HEK293T (cell line): Measurements from ENCODE around the gene PITPNM2.

ENCODE experiments used
- CTCF ChIA-PET: fragments of 350-600 bp; formaldehyde crosslinking; extraction: SDS; loops from one replicate; lab custom pipeline; 2021; ENCODE audit warnings: antibody characterized with exemption, inconsistent platforms; lab: Yijun Ruan, JAX
- POLR2A ChIA-PET: fragments of 350-600 bp; formaldehyde crosslinking; extraction: SDS; loops from one replicate; lab custom pipeline; 2020; ENCODE audit warnings: antibody characterized with exemption, inconsistent platforms; lab: Yijun Ruan, JAX
- DNase-seq: peaks from one replicate; pipeline ENCODE4 v3.0.0; 2012; ENCODE audit warnings: mixed read lengths; ENCODE audit errors: extremely low spot score
- ARNT ChIP-seq: fragments of 450-650 bp; IDR thresholded peaks from 2 replicates; pipeline ENCODE4 v1.6.1; 2017; ENCODE audit warnings: mild to moderate bottlenecking
- BHLHE40 ChIP-seq: fragments of 450-650 bp; IDR thresholded peaks from 2 replicates; pipeline ENCODE4 v1.6.1; 2016; ENCODE audit warnings: mild to moderate bottlenecking, moderate library complexity, borderline replicate concordance
- CTBP1 ChIP-seq: fragments of 450-650 bp; IDR thresholded peaks from 2 replicates; pipeline ENCODE4 v1.6.1; 2016; ENCODE audit warnings: borderline replicate concordance
- ELF4 ChIP-seq: fragments of 450-650 bp; IDR thresholded peaks from 2 replicates; pipeline ENCODE4 v1.6.1; 2017; ENCODE audit warnings: antibody characterized with exemption
- FOXA1 ChIP-seq: fragments of 450-650 bp; IDR thresholded peaks from 2 replicates; pipeline ENCODE4 v1.6.1; 2016; ENCODE audit warnings: mild to moderate bottlenecking
- FOXK2 ChIP-seq: fragments of 450-650 bp; IDR thresholded peaks from 2 replicates; pipeline ENCODE4 v1.6.1; 2016; ENCODE audit warnings: mild to moderate bottlenecking
- FOXM1 ChIP-seq: fragments of 450-650 bp; IDR thresholded peaks from 2 replicates; pipeline ENCODE4 v1.6.1; 2017; ENCODE audit warnings: mild to moderate bottlenecking, borderline replicate concordance
- HDGF ChIP-seq: fragments of 450-650 bp; IDR thresholded peaks from 2 replicates; pipeline ENCODE4 v1.6.1; 2017; ENCODE audit warnings: antibody characterized with exemption, borderline replicate concordance
- L3MBTL2 ChIP-seq: fragments of 450-650 bp; conservative IDR thresholded peaks from 2 replicates; pipeline ENCODE4 v1.6.1; 2016; ENCODE audit warnings: mild to moderate bottlenecking
- LEF1 ChIP-seq: fragments of 450-650 bp; IDR thresholded peaks from 2 replicates; pipeline ENCODE4 v1.6.1; 2017; ENCODE audit warnings: mild to moderate bottlenecking, borderline replicate concordance
- NFRKB ChIP-seq: fragments of 450-650 bp; IDR thresholded peaks from 2 replicates; pipeline ENCODE4 v1.6.1; 2016; ENCODE audit warnings: mild to moderate bottlenecking, moderate library complexity
- PKNOX1 ChIP-seq: fragments of 450-650 bp; IDR thresholded peaks from 2 replicates; pipeline ENCODE4 v1.6.1; 2016
- SP1 ChIP-seq: fragments of 450-650 bp; IDR thresholded peaks from 2 replicates; pipeline ENCODE4 v1.6.1; 2017
- SUZ12 ChIP-seq: fragments of 450-650 bp; IDR thresholded peaks from 2 replicates; pipeline ENCODE4 v1.6.1; 2016; ENCODE audit warnings: mild to moderate bottlenecking
- TARDBP ChIP-seq: fragments of 450-650 bp; IDR thresholded peaks from 2 replicates; pipeline ENCODE4 v1.6.1; 2016
- ZNF384 ChIP-seq: fragments of 450-650 bp; IDR thresholded peaks from 2 replicates; pipeline ENCODE4 v1.6.1; 2016

Gene PITPNM2

GRCh38 chr12:123142518-123142840, 8.4 kb downstream of the PITPNM2 start:
- ChIA-PET POLR2A (interaction anchor here (3.3 kb wide), 1 partner anchor 90 kb away, joined by 9 read pairs; the partner anchor contains the start of genes MPHOSPH9 and MTRFR), CTCF (no interaction called here)
- TF ChIP-seq ELF4 (no peak), BHLHE40 (no peak), HDGF (no peak), ARNT (no peak), TARDBP (no peak), NFRKB (no peak), FOXM1 (no peak), SP1 (no peak), ZNF384 (no peak), FOXA1 (no peak), L3MBTL2 (no peak), SUZ12 (no peak), CTBP1 (no peak), PKNOX1 (no peak), LEF1 (no peak)
- DNase-seq = no peak

GRCh38 chr12:123141615-123142517, 9.0 kb downstream of the PITPNM2 start:
- TF ChIP-seq FOXA1 = no peak
- no peak for TF ChIP-seq SP1
- TF ChIP-seq FOXM1 = no peak
- TF ChIP-seq PKNOX1 = no peak
- TF ChIP-seq LEF1 = no peak
- TF ChIP-seq L3MBTL2 = no peak
- TF ChIP-seq TARDBP = no peak
- TF ChIP-seq CTBP1 = no peak
- no peak for TF ChIP-seq FOXK2
- TF ChIP-seq ELF4 = no peak
- no peak for TF ChIP-seq HDGF
- TF ChIP-seq ARNT = no peak
- no peak for TF ChIP-seq SUZ12
- TF ChIP-seq BHLHE40 = no peak
- no peak for TF ChIP-seq NFRKB
- no peak for TF ChIP-seq ZNF384
- ChIA-PET CTCF (no interaction called here), POLR2A (interaction anchor here (3.3 kb wide), 1 partner anchor 91 kb away, joined by 9 read pairs; the partner anchor contains the start of genes MPHOSPH9 and MTRFR)
- DNase-seq = no peak

- ChIA-PET POLR2A (interaction anchor here (1.0 to 3.3 kb wide), 2 partner anchors 11 to 92 kb away, joined by 3 to 9 read pairs; partner anchors contain the start of genes MPHOSPH9 and MTRFR), CTCF (no interaction called here)
- DNase-seq = no peak
- no peak for TF ChIP-seq NFRKB
These were observed 9.9 kb downstream of the PITPNM2 start for GRCh38 chr12:123140676-123141614.

- no peak for DNase-seq
- ChIA-PET CTCF (no interaction called here), POLR2A (interaction anchor here (1.0 kb wide), 1 partner anchor 12 kb away, joined by 3 read pairs; no protein-coding TSS in a partner anchor)
- TF ChIP-seq FOXK2 (no peak), CTBP1 (no peak), NFRKB (no peak), SUZ12 (no peak), ELF4 (no peak), LEF1 (no peak), PKNOX1 (no peak), FOXA1 (no peak)
These were observed 10.8 kb downstream of the PITPNM2 start for GRCh38 chr12:123139926-123140675.

GRCh38 chr12:123135688-123136087, 15.2 kb downstream of the PITPNM2 start:
- ChIA-PET CTCF (no interaction called here), POLR2A (no interaction called here)
- no peak for DNase-seq
- TF ChIP-seq NFRKB (no peak), HDGF (no peak), ARNT (no peak), SUZ12 (no peak), FOXA1 (no peak), CTBP1 (no peak), PKNOX1 (no peak), FOXK2 (no peak), L3MBTL2 (no peak)
